Left lung (tissue), 10 donors: ENCODE data around the gene RAB27A. TPM values are rescaled to one million over a fixed set of nuclear protein-coding genes. Genes with fewer than 3 reads are reported as not detected.
"Not testable (repeated sequence)": the region's sequence is repeated elsewhere in the genome, so short reads cannot be mapped to it uniquely, and the experiment has no call there.

Experiments used
- ATAC-seq: fragments of 200-7000 bp; cut with Tn5 transposase; one replicate; pipeline ENCODE4 v1.9.1; 2020; ENCODE audit warnings: moderate library complexity
- DNase-seq, 4 donors: peaks; one replicate each; pipeline ENCODE4 v3.0.0-alpha.2; 2013 to 2020
- H3K27ac ChIP-seq, 2 donors: fragments of 200-600 bp; sonication (generic) in 1 of 2; one replicate each; pipeline versions ENCODE4 v1.5.0 to v1.8.0; 2020 to 2021
- H3K27me3 ChIP-seq, 2 donors: fragments of 200-600 bp; sonication (generic) in 1 of 2; one replicate each; pipeline versions ENCODE4 v1.5.0 to v1.8.0; 2020 to 2021
- H3K36me3 ChIP-seq, 2 donors: fragments of 200-600 bp; sonication (generic) in 1 of 2; one replicate each; pipeline versions ENCODE4 v1.5.0 to v1.8.0; 2020 to 2021
- H3K4me1 ChIP-seq, 2 donors: fragments of 200-600 bp; one replicate each; pipeline ENCODE4 v1.8.0; 2021
- H3K4me3 ChIP-seq, 2 donors: fragments of 200-600 bp; sonication (generic) in 1 of 2; one replicate each; pipeline versions ENCODE4 v1.5.0 to v1.8.0; 2020 to 2021; ENCODE audit warnings: mild to moderate bottlenecking in 1 of 2
- H3K9me3 ChIP-seq, 2 donors: fragments of 200-600 bp; sonication (generic) in 1 of 2; one replicate each; pipeline versions ENCODE4 v1.5.0 to v1.8.0; 2020 to 2021
- CTCF ChIP-seq, 2 donors: fragments of 200-600 bp; sonication (generic) in 1 of 2; IDR thresholded peaks; one replicate each; pipeline versions ENCODE4 v1.5.0 to v1.8.0; 2021; ENCODE audit warnings: antibody characterized with exemption in 2 of 2
- intact Hi-C, 2 donors: fragments of 100-400 bp; cut with DNase I; formaldehyde crosslinking; loops; one replicate each; pipeline versions ENCODE4 v1.11.2 to v1.14.2; 2022
- polyA plus RNA-seq, 6 donors: library from polyadenylated mRNA; unstranded; fragments of 120-200 nt; gene quantifications; one replicate each; pipeline ENCODE4 v1.2.1, GENCODE V29; 2013; ENCODE audit not compliant: insufficient read length in 6 of 6
- total RNA-seq, 2 donors: library from RNA; stranded (reverse); fragmentation: NEBNext Ultra II Directional; extraction: Animal tissue kit (Norgen Biotek cat#: 25700); gene quantifications; one replicate each; pipeline ENCODE4 v1.2.1, GENCODE V29; 2021
- donor health status: DM: no; HTN: yes; CAD: no.
- donor health status: DM: no; HTN: no; CAD: no.

RAB27A gene
- total and polyA plus RNA-seq, 8 donors, result 29.6 to 85.7 (median 40.9) TPM

GRCh38 chr15:55255714-55256113 is 33.9 kb downstream of the RAB27A start:
- H3K27ac ChIP-seq, result peak overlapping the region in 1 of 2 donors; percentile 88
- H3K9me3 ChIP-seq, result no peaks in the 10 kb centered on the region
- TF ChIP-seq CTCF (IDR thresholded peaks at IDR 0.05), result no peak
- no peaks in the 10 kb centered on the region for H3K36me3 ChIP-seq
- ATAC-seq (peak; percentile 16), DNase-seq (no peak)
- H3K4me3 ChIP-seq, result peak overlapping the region in 1 of 2 donors; percentile 9
- intact Hi-C loops, result no loop called here
- no peaks in the 10 kb centered on the region for H3K27me3 ChIP-seq
- peaks cover 18 to 69% of the 10 kb centered on the region in 2 donors for H3K4me1 ChIP-seq

DNA sequence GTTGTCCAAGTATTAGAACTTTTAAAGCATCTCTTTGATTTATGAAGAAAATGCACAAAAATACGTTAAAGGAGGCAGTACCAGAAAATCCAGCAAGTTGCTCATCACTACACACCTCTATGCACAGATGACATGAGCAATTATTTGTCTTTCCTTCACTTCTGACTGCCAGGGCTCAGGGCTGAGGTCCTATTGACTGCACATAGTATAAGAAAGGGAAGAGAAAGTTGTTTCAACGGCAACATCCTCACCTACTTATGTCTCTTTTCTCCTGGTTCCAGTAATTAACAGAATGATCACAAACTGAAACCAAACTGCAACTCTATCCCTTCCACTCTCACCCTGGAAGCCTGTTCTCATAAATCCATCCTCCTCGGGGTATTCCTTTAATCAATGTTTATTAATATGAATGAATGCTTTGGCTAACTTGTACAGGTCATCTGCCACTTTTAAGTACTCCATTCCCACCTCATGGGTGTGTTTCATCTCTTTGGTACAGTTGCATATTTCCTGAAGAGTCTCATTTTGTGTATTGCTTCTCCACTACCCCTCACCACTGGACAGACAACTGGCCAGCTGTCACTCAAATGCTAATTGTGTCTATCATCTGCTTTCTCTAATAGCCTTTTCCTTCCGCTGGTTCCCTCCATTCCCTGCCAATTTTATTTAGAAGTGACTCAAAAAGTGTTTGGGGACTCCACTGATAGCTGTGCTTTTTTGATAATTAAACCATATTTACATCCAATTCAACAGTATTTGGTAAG is 34.5 kb downstream of the RAB27A start:
- ATAC-seq, result no peak
- H3K36me3 ChIP-seq, result no peaks in the 10 kb centered on the region
- peak overlapping the region; percentile 21 to 88 for H3K27ac ChIP-seq
- no peak for TF ChIP-seq CTCF (IDR thresholded peaks at IDR 0.05)
- peak overlapping the region in 1 of 2 donors; percentile 9 for H3K4me3 ChIP-seq
- intact Hi-C loops, result no loop called here
- H3K27me3 ChIP-seq, result no peaks in the 10 kb centered on the region
- H3K4me1 ChIP-seq, result peaks cover 23 to 74% of the 10 kb centered on the region in 2 donors
- H3K9me3 ChIP-seq, result no peaks in the 10 kb centered on the region
- no peak for DNase-seq

- TF ChIP-seq CTCF (IDR thresholded peaks at IDR 0.05), result no peak
- Histone ChIP-seq H3K4me1 (peaks cover 26 to 89% of the 10 kb centered on the region in 2 donors), H3K27ac (peak overlapping the region; percentile 63 to 88), H3K27me3 (no peaks in the 10 kb centered on the region), H3K36me3 (no peaks in the 10 kb centered on the region), H3K4me3 (no peak overlapping the region), H3K9me3 (no peaks in the 10 kb centered on the region)
- DNase-seq (no peak), ATAC-seq (peak; percentile 60)
- intact Hi-C loops, result no loop called here
Observed at GRCh38 chr15:55253580-55253979, 36.0 kb downstream of the RAB27A start.

GRCh38 chr15:55252201-55252600 is 37.4 kb downstream of the RAB27A start:
- H3K9me3 ChIP-seq, H3K36me3 ChIP-seq, H3K27me3 ChIP-seq, ATAC-seq, intact Hi-C loops, DNase-seq, H3K4me3 ChIP-seq: not testable (repeated sequence)
- peak overlapping the region in 1 of 2 donors; percentile 88 for H3K27ac ChIP-seq
- H3K4me1 ChIP-seq, result peaks cover 26 to 97% of the 10 kb centered on the region in 2 donors

GRCh38 chr15:55250941-55251340 is 38.7 kb downstream of the RAB27A start:
- no peaks in the 10 kb centered on the region for H3K27me3 ChIP-seq
- no peak for DNase-seq
- ATAC-seq, result no peak
- no peaks in the 10 kb centered on the region for H3K36me3 ChIP-seq
- intact Hi-C loops, result no loop called here
- no peak for TF ChIP-seq CTCF (IDR thresholded peaks at IDR 0.05)
- H3K27ac ChIP-seq, result peak overlapping the region; percentile 58 to 88
- H3K4me3 ChIP-seq, result no peak overlapping the region
- H3K4me1 ChIP-seq, result peaks cover 26 to 96% of the 10 kb centered on the region in 2 donors
- H3K9me3 ChIP-seq, result no peaks in the 10 kb centered on the region
